Smooth muscle cell (in vitro differentiated cells): ENCODE data around the gene LIMK2. TPM values are rescaled to one million over a fixed set of nuclear protein-coding genes. Genes with fewer than 3 reads are reported as not detected.

Experiments used
- DNase-seq: peaks from one replicate; lab custom pipeline; 2025; ENCODE audit not compliant: unreplicated experiment; lab: John Stamatoyannopoulos, UW
- H2AFZ ChIP-seq: fragments of 200-600 bp; sonication (generic); 2 replicates; pipeline ENCODE4 v1.6.0; 2016; ENCODE audit warnings: antibody characterized with exemption, low read depth, mild to moderate bottlenecking
- H3F3A ChIP-seq: fragments of 200-600 bp; sonication (generic); 2 replicates; pipeline ENCODE4 v1.6.0; 2017; ENCODE audit warnings: antibody characterized with exemption, low read depth
- H3K27ac ChIP-seq: fragments of 200-600 bp; sonication (generic); 2 replicates; pipeline ENCODE4 v1.5.1; 2016; ENCODE audit warnings: low read depth, mild to moderate bottlenecking
- H3K27me3 ChIP-seq: fragments of 200-600 bp; sonication (generic); 2 replicates; pipeline ENCODE4 v1.6.1; 2016; ENCODE audit warnings: low read depth, mild to moderate bottlenecking
- H3K36me3 ChIP-seq: fragments of 200-600 bp; sonication (generic); 2 replicates; pipeline ENCODE4 v1.5.1; 2016; ENCODE audit warnings: low read depth
- H3K4me1 ChIP-seq: fragments of 200-600 bp; sonication (generic); 2 replicates; pipeline ENCODE4 v1.5.1; 2016; ENCODE audit warnings: low read depth
- H3K4me2 ChIP-seq: fragments of 200-600 bp; sonication (generic); 2 replicates; pipeline ENCODE4 v1.6.0; 2016; ENCODE audit warnings: mild to moderate bottlenecking
- H3K4me3 ChIP-seq: fragments of 200-600 bp; sonication (generic); 2 replicates; pipeline ENCODE4 v1.5.1; 2016; ENCODE audit warnings: mild to moderate bottlenecking
- H3K79me2 ChIP-seq: fragments of 200-600 bp; sonication (generic); 2 replicates; pipeline ENCODE4 v1.6.0; 2016; ENCODE audit warnings: low read depth, mild to moderate bottlenecking
- H3K9ac ChIP-seq: fragments of 200-600 bp; sonication (generic); 2 replicates; pipeline ENCODE4 v1.6.0; 2016; ENCODE audit warnings: low read depth
- H3K9me3 ChIP-seq: fragments of 200-600 bp; sonication (generic); replicated peaks from 2 replicates; pipeline ENCODE4 v1.5.1; 2016; ENCODE audit warnings: low read depth
- H4K20me1 ChIP-seq: fragments of 200-600 bp; sonication (generic); 2 replicates; pipeline ENCODE4 v1.6.0; 2016; ENCODE audit warnings: low read depth
- CTCF ChIP-seq: fragments of 200-600 bp; sonication (generic); IDR thresholded peaks from 2 replicates; pipeline ENCODE4 v1.5.1; 2017; ENCODE audit warnings: borderline replicate concordance, mild to moderate bottlenecking, antibody characterized with exemption; ENCODE audit not compliant: insufficient read depth, poor library complexity, severe bottlenecking
- WGBS: methylation state at CpG from one replicate; pipeline ENCODE4 v1.1.7; 2016; ENCODE audit warnings: low lambda C conversion rate; 5-methylcytosine and 5-hydroxymethylcytosine counted together
- polyA plus RNA-seq: library from polyadenylated mRNA; unstranded; fragments of >200 nt; fragmentation: Nextera tagmentation; extraction: Ambion mirVana; gene quantifications from 2 replicates; pipeline ENCODE4 v1.2.1, GENCODE V29; 2016
- total RNA-seq: library from RNA; depleted of rRNA; stranded (reverse); fragments of >200 nt; gene quantifications from 2 replicates; pipeline ENCODE4 v1.2.3, GENCODE V29; 2014

The LIMK2 gene
- total and polyA plus RNA-seq, 2 experiments from 2014 or later: 85.7 to 126 TPM

GRCh38 chr22:31212783-31213629, 908 bp downstream of the LIMK2 start:
- H3K79me2 ChIP-seq: no peaks in the 10 kb centered on the region
- H3F3A ChIP-seq: no peaks in the 10 kb centered on the region
- H4K20me1 ChIP-seq: no peaks in the 10 kb centered on the region
- H3K4me1 ChIP-seq: peaks cover 10% of the 10 kb centered on the region
- peak overlapping the region; percentile 92 for H3K4me3 ChIP-seq
- peak overlapping the region; percentile 50 for H3K9ac ChIP-seq
- H3K36me3 ChIP-seq: no peaks in the 10 kb centered on the region
- peak overlapping the region; percentile 99 for H3K4me2 ChIP-seq
- TF ChIP-seq CTCF: no peak
- H3K9me3 ChIP-seq: no peaks in the 10 kb centered on the region
- DNase-seq: no peak
- H3K27me3 ChIP-seq: no peaks in the 10 kb centered on the region
- 53% methylated on average over 11 of the region's 11 CpGs for WGBS
- H2AFZ ChIP-seq: peak overlapping the region; percentile 95
- H3K27ac ChIP-seq: no peak overlapping the region

- H2AFZ ChIP-seq: no peak overlapping the region
- H3K79me2 ChIP-seq: no peaks in the 10 kb centered on the region
- no peak overlapping the region for H3K4me3 ChIP-seq
- H4K20me1 ChIP-seq: no peaks in the 10 kb centered on the region
- H3K9me3 ChIP-seq: no peaks in the 10 kb centered on the region
- no peaks in the 10 kb centered on the region for H3F3A ChIP-seq
- H3K36me3 ChIP-seq: no peaks in the 10 kb centered on the region
- H3K9ac ChIP-seq: no peak overlapping the region
- no peak for DNase-seq
- WGBS: 94% methylated on average over 6 of the region's 6 CpGs
- H3K27me3 ChIP-seq: no peaks in the 10 kb centered on the region
- TF ChIP-seq CTCF: no peak
- no peak overlapping the region for H3K27ac ChIP-seq
- H3K4me1 ChIP-seq: peaks cover 24% of the 10 kb centered on the region
- H3K4me2 ChIP-seq: no peak overlapping the region
These were observed 3.0 kb downstream of the LIMK2 start for GRCh38 chr22:31215018-31215535.

- no peaks in the 10 kb centered on the region for H3F3A ChIP-seq
- no peak overlapping the region for H3K9ac ChIP-seq
- H3K79me2 ChIP-seq: peaks cover 4% of the 10 kb centered on the region
- H3K36me3 ChIP-seq: no peaks in the 10 kb centered on the region
- 77% methylated on average over 4 of the region's 4 CpGs for WGBS
- DNase-seq: no peak
- peak overlapping the region; percentile 23 for H3K27ac ChIP-seq
- peaks cover 21% of the 10 kb centered on the region for H3K4me1 ChIP-seq
- no peak overlapping the region for H3K4me3 ChIP-seq
- no peaks in the 10 kb centered on the region for H3K27me3 ChIP-seq
- no peak for TF ChIP-seq CTCF
- no peak overlapping the region for H3K4me2 ChIP-seq
- H4K20me1 ChIP-seq: no peaks in the 10 kb centered on the region
- H2AFZ ChIP-seq: no peak overlapping the region
- no peaks in the 10 kb centered on the region for H3K9me3 ChIP-seq
These were observed 6.6 kb downstream of the LIMK2 start for GRCh38 chr22:31218565-31219262.
